ENCODE measurements around the gene HDAC4.

The HDAC4 gene

GRCh38 chr2:239093952-239094351 lies 306.9 kb downstream of the HDAC4 start:
- DNase-seq (ENCODE audit: low read depth in 1 of 2, low spot score in 1 of 2) = no peak
- in situ Hi-C loops (cut with HindIII; ENCODE audit: low pct_unique_long_range_greater_than_20kb, low sequenced_read_pairs) = no loop called here
- no peak for TF ChIP-seq JUND (IDR thresholded peaks at IDR 0.05; ENCODE audit: low read depth)

DNA sequence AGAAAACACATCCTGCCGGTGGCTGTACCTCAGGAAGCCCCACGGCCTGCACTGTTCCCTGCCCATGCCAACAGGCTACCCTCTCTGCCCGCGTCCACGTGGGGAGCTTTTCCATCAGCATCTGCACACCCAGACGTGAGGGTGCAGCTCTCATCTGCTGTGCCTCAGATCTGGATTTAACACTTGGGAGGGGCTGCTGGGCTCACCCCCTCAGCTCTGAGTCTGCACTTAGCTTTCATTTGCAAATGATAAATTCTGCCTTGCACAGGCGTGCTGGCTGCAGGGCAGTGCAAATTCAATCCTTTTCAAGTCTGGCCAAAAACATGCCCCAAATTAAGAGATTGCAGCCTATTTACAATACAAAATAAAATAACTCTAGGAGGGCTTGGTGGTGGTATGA lies 307.3 kb downstream of the HDAC4 start:
- no peak for TF ChIP-seq JUND (IDR thresholded peaks at IDR 0.05; ENCODE audit: low read depth)
- DNase-seq (ENCODE audit: low read depth in 1 of 2, low spot score in 1 of 2) = no peak
- in situ Hi-C loops (cut with HindIII; ENCODE audit: low pct_unique_long_range_greater_than_20kb, low sequenced_read_pairs) = no loop called here

- in situ Hi-C loops (cut with HindIII; ENCODE audit: low pct_unique_long_range_greater_than_20kb, low sequenced_read_pairs) = no loop called here
- no peak for DNase-seq (ENCODE audit: low read depth in 1 of 2, low spot score in 1 of 2)
- no peak for TF ChIP-seq JUND (IDR thresholded peaks at IDR 0.05; ENCODE audit: low read depth)
These were observed 308.1 kb downstream of the HDAC4 start for GRCh38 chr2:239092571-239093294.

- DNase-seq (ENCODE audit: low read depth in 1 of 2, low spot score in 1 of 2) = no peak
- in situ Hi-C loops (cut with HindIII; ENCODE audit: low pct_unique_long_range_greater_than_20kb, low sequenced_read_pairs) = no loop called here
- TF ChIP-seq JUND (IDR thresholded peaks at IDR 0.05; ENCODE audit: low read depth) = no peak
These were observed 310.9 kb downstream of the HDAC4 start for GRCh38 chr2:239089884-239090283.

GRCh38 chr2:239087046-239087710 lies 313.6 kb downstream of the HDAC4 start:
- DNase-seq (ENCODE audit: low read depth in 1 of 2, low spot score in 1 of 2) = no peak
- in situ Hi-C loops (cut with HindIII; ENCODE audit: low pct_unique_long_range_greater_than_20kb, low sequenced_read_pairs) = no loop called here

GRCh38 chr2:239086325-239087020 lies 314.3 kb downstream of the HDAC4 start:
- TF ChIP-seq JUND (IDR thresholded peaks at IDR 0.05; ENCODE audit: low read depth) = no peak
- DNase-seq (ENCODE audit: low read depth in 1 of 2, low spot score in 1 of 2) = no peak
- in situ Hi-C loops (cut with HindIII; ENCODE audit: low pct_unique_long_range_greater_than_20kb, low sequenced_read_pairs) = no loop called here

More at GRCh38 chr2:239087046-239087710, 313.6 kb downstream of the HDAC4 start:
- no peak for TF ChIP-seq JUND (IDR thresholded peaks at IDR 0.05; ENCODE audit: low read depth)

GRCh38 chr2:239085201-239085992 lies 315.4 kb downstream of the HDAC4 start:
- TF ChIP-seq JUND (IDR thresholded peaks at IDR 0.05; ENCODE audit: low read depth) = no peak
- no peak for DNase-seq (ENCODE audit: low read depth in 1 of 2, low spot score in 1 of 2)
- in situ Hi-C loops (cut with HindIII; ENCODE audit: low pct_unique_long_range_greater_than_20kb, low sequenced_read_pairs) = no loop called here

- in situ Hi-C loops (cut with HindIII; ENCODE audit: low pct_unique_long_range_greater_than_20kb, low sequenced_read_pairs) = no loop called here
- TF ChIP-seq JUND (IDR thresholded peaks at IDR 0.05; ENCODE audit: low read depth) = no peak
- DNase-seq (ENCODE audit: low read depth in 1 of 2, low spot score in 1 of 2) = no peak
These were observed 316.8 kb downstream of the HDAC4 start for GRCh38 chr2:239084007-239084406.

DNA sequence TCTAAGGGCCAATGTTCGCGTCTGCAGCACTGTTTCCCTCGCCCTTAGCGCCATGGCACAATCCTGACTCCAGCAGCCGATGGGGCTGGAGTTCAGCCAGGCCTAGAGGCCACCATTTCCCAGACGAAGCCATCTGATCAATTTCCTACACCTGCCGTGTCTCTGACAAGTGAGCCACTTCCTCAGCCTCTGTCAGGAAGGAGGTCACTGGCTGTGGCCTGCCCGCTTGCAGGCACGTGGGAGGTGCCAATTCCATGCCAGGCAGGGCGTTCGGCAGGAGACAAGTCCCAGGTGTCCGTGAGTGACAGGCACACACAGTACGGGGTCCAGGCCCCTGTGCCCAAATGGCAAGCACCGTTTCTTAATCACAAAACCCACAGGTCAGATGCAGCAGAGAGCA lies 318.4 kb downstream of the HDAC4 start:
- no peak for DNase-seq (ENCODE audit: low read depth in 1 of 2, low spot score in 1 of 2)
- in situ Hi-C loops (cut with HindIII; ENCODE audit: low pct_unique_long_range_greater_than_20kb, low sequenced_read_pairs) = no loop called here
- no peak for TF ChIP-seq JUND (IDR thresholded peaks at IDR 0.05; ENCODE audit: low read depth)

- TF ChIP-seq JUND (IDR thresholded peaks at IDR 0.05; ENCODE audit: low read depth) = no peak
- in situ Hi-C loops (cut with HindIII; ENCODE audit: low pct_unique_long_range_greater_than_20kb, low sequenced_read_pairs) = no loop called here
- no peak for DNase-seq (ENCODE audit: low read depth in 1 of 2, low spot score in 1 of 2)
These were observed 319.2 kb downstream of the HDAC4 start for GRCh38 chr2:239081622-239082021.

GRCh38 chr2:239081046-239081445 lies 319.8 kb downstream of the HDAC4 start:
- in situ Hi-C loops (cut with HindIII; ENCODE audit: low pct_unique_long_range_greater_than_20kb, low sequenced_read_pairs) = no loop called here
- no peak for TF ChIP-seq JUND (IDR thresholded peaks at IDR 0.05; ENCODE audit: low read depth)
- DNase-seq (ENCODE audit: low read depth in 1 of 2, low spot score in 1 of 2) = no peak

- no peak for TF ChIP-seq JUND (IDR thresholded peaks at IDR 0.05; ENCODE audit: low read depth)
- in situ Hi-C loops (cut with HindIII; ENCODE audit: low pct_unique_long_range_greater_than_20kb, low sequenced_read_pairs) = no loop called here
- DNase-seq (ENCODE audit: low read depth in 1 of 2, low spot score in 1 of 2) = no peak
These were observed 321.0 kb downstream of the HDAC4 start for GRCh38 chr2:239079671-239080294.
